Measurements from ENCODE around the gene NELL2.

Gene NELL2

DNA sequence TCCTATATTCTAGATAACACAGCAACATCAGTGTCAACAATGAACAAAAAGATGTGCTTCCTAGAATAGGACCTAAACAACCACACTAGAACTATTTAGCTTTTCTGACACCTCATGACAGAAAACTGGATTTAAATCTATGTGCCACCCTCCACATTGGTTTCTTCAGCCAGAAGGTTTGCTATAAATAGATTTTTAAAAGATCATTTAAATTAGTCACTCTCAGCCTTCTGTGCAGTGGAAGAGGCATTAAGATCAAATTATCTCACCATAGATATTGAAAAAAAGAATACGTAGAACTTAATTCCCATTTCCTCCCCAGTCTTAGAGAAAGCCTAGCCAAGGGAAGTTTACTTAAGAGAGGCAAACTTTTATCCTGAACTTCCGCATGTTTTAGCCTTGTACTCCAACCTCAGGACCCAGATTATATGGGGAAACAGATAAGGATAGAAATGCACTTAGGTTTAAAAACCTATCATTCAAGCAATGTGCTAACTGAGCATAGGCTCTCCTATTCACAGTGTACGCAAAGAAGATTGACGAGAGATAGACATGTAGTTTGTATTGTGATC lies 59.6 kb downstream of the NELL2 start:
- no peak for DNase-seq (ENCODE audit: low spot score in 2 of 2)
- H3K9me3 Mint-ChIP-seq: no peaks in the 10 kb centered on the region
- ATAC-seq (replicated peaks; ENCODE audit: extremely low read depth, poor library complexity, severe bottlenecking): no peak
- peaks cover 3% of the 10 kb centered on the region for H3K36me3 Mint-ChIP-seq (ENCODE audit: insufficient read depth)
- no peaks in the 10 kb centered on the region for H3K27me3 Mint-ChIP-seq
- H3K27ac Mint-ChIP-seq (ENCODE audit: low read depth): no peak overlapping the region
- peaks cover 71% of the 10 kb centered on the region for H3K4me1 Mint-ChIP-seq
- no peak overlapping the region for H3K4me3 Mint-ChIP-seq

DNA sequence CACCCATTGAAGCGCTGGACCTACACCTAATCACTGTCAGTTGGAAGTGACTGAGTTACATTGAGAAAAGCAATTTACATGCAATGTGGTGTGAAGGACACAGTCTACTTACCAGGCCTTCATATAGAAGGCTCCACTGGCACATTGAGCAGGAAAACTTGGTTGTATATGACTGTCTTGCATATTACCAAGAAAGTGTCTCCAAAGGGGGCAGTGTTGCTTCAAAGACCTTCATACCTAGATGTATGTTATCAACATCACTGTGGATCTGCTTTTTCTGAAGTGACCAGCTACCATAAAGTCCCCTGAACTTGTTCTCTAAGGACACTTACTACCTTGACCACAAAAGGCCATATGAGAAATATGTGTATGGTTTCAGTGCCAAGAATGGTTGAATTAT lies 64.1 kb downstream of the NELL2 start:
- peaks cover 46% of the 10 kb centered on the region for H3K4me1 Mint-ChIP-seq
- H3K27me3 Mint-ChIP-seq: no peaks in the 10 kb centered on the region
- DNase-seq (ENCODE audit: low spot score in 2 of 2): peak in 1 of 2 donors; percentile 50
- ATAC-seq (replicated peaks; ENCODE audit: extremely low read depth, poor library complexity, severe bottlenecking): peak; percentile 80
- H3K27ac Mint-ChIP-seq (ENCODE audit: low read depth): peak overlapping the region; percentile 24
- H3K9me3 Mint-ChIP-seq: no peaks in the 10 kb centered on the region
- peaks cover 3% of the 10 kb centered on the region for H3K36me3 Mint-ChIP-seq (ENCODE audit: insufficient read depth)
- no peak overlapping the region for H3K4me3 Mint-ChIP-seq

DNA sequence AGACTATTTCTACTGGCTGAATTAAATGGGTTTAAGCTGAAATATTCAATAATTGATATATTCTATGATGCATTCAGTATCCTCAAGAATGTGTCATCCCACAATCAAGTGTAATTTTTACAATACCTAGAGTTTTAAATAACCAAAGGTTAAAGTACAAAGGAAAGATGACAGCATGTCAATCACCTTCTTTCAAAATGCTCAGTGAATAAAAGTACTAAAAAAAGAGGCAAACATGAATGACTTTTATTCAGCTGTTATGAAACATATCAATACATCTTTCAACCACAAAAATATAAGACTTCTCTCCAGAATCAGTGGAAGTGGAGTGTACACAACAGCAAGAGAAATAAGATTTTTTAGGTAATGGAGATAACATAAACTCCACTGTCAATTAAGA lies 72.0 kb downstream of the NELL2 start:
- H3K4me1 Mint-ChIP-seq: peaks cover 5% of the 10 kb centered on the region

DNA sequence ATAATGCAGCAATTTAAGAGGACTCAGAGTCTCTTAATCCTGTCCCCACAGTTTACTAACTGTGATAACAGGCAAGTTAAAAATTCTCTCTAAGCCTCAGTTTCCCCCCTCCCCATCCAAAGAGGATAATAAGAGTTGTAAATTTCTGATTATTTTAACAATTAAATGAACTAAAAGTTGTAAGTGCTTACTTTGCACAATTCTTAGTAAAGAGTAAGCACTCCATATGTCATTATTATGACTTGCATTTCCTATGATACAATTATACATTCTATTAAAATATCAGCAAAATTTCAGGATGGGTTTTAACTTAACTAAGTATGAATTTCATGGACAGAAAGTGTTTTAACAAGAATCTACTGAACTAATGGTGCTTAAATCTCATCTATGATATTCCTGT lies 80.1 kb downstream of the NELL2 start:
- no peak for DNase-seq (ENCODE audit: low spot score in 2 of 2)
- no peak for ATAC-seq (replicated peaks; ENCODE audit: extremely low read depth, poor library complexity, severe bottlenecking)
- H3K36me3 Mint-ChIP-seq (ENCODE audit: insufficient read depth): peaks cover 10% of the 10 kb centered on the region
- H3K4me3 Mint-ChIP-seq: no peak overlapping the region
- no peaks in the 10 kb centered on the region for H3K4me1 Mint-ChIP-seq
- no peaks in the 10 kb centered on the region for H3K9me3 Mint-ChIP-seq
- no peak overlapping the region for H3K27ac Mint-ChIP-seq (ENCODE audit: low read depth)
- H3K27me3 Mint-ChIP-seq: no peaks in the 10 kb centered on the region

More for the DNA sequence above, 72.0 kb downstream of the NELL2 start:
- Mint-ChIP-seq H3K9me3 (no peaks in the 10 kb centered on the region), H3K4me3 (no peak overlapping the region), H3K27me3 (no peaks in the 10 kb centered on the region), H3K36me3 (ENCODE audit: insufficient read depth) (peaks cover 3% of the 10 kb centered on the region), H3K27ac (ENCODE audit: low read depth) (no peak overlapping the region)
- ATAC-seq (replicated peaks; ENCODE audit: extremely low read depth, poor library complexity, severe bottlenecking) (no peak), DNase-seq (ENCODE audit: low spot score in 2 of 2) (no peak)

DNA sequence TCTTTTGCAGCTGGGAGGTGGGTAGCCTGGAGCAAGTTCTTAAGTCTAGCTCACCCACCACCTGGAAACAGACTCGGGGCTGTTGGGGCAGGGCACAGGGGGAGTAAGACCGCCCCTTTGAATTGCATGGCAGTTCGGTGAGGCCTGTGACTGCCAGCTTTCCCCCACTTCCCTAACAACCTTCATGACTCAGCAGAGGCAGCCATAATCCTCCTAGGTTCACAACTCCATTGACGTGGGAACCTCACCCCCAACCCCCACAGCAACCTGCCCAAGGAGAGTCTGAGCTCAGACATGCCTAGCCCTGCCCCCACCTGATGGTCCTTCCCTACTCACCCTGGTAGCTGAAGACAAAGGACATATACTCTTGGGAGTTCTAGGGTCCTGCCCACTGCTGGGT lies 87.4 kb downstream of the NELL2 start:
- peaks cover 24% of the 10 kb centered on the region for H3K4me1 Mint-ChIP-seq
- peaks cover 6% of the 10 kb centered on the region for H3K36me3 Mint-ChIP-seq (ENCODE audit: insufficient read depth)
- H3K27ac Mint-ChIP-seq (ENCODE audit: low read depth): no peak overlapping the region
- no peaks in the 10 kb centered on the region for H3K27me3 Mint-ChIP-seq
- no peaks in the 10 kb centered on the region for H3K9me3 Mint-ChIP-seq
- DNase-seq (ENCODE audit: low spot score in 2 of 2) (no peak), ATAC-seq (replicated peaks; ENCODE audit: extremely low read depth, poor library complexity, severe bottlenecking) (no peak)
- no peak overlapping the region for H3K4me3 Mint-ChIP-seq

DNA sequence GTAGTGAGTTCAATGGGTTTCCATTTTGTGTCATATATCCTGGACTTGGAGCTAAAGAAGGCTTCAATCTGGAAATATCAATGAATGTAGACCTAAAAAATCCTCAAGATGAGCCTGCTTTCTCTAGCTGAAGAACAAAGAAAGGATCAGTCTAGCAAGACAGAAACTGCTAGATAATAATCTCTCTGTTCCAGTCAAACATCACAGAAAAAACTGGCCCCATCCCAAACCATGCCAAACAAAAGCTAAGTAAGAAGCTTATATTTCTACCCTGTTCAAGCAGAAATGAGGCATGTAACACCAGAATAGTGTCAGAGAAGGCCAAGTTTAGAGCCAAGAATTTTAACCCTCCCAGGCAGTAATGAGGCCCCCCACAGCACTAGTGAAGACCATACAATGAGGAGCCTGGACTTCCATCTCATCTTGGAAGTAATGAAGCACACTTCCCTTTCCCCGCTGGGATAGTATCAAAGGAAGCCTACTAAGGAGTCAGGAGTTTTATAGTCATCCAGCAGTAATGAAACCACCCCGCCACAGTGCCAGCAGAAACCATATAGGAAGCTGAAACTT lies 95.8 kb downstream of the NELL2 start:
- DNase-seq (ENCODE audit: low spot score in 2 of 2) (no peak), ATAC-seq (replicated peaks; ENCODE audit: extremely low read depth, poor library complexity, severe bottlenecking) (no peak)
- H3K4me1 Mint-ChIP-seq: peaks cover 6% of the 10 kb centered on the region
- no peak overlapping the region for H3K27ac Mint-ChIP-seq (ENCODE audit: low read depth)
- H3K36me3 Mint-ChIP-seq (ENCODE audit: insufficient read depth): no peaks in the 10 kb centered on the region
- no peaks in the 10 kb centered on the region for H3K27me3 Mint-ChIP-seq
- H3K9me3 Mint-ChIP-seq: no peaks in the 10 kb centered on the region
- H3K4me3 Mint-ChIP-seq: no peak overlapping the region

DNA sequence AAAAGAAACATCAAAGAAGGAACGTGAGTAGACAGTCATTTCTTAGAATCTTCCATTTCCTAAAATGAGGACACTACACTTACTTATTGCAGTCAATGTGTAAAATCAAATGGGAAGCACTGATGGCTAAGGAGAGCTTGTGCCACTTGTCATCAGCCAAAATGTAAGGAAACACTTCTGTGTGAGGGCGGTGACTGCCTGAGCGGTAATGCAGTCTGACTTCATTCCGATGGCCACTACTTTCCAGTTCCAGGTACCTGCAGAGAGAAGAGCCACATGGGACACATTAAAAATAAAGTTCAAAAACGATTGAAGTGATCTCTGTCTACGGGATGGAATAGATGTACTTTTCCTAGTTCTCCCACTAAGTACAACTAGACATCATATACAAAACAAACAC lies 96.3 kb downstream of the NELL2 start:
- Mint-ChIP-seq H3K36me3 (ENCODE audit: insufficient read depth) (peaks cover 3% of the 10 kb centered on the region), H3K27ac (ENCODE audit: low read depth) (no peak overlapping the region), H3K4me3 (no peak overlapping the region), H3K9me3 (no peaks in the 10 kb centered on the region), H3K27me3 (no peaks in the 10 kb centered on the region), H3K4me1 (peaks cover 6% of the 10 kb centered on the region)
- ATAC-seq (replicated peaks; ENCODE audit: extremely low read depth, poor library complexity, severe bottlenecking) (no peak), DNase-seq (ENCODE audit: low spot score in 2 of 2) (no peak)

DNA sequence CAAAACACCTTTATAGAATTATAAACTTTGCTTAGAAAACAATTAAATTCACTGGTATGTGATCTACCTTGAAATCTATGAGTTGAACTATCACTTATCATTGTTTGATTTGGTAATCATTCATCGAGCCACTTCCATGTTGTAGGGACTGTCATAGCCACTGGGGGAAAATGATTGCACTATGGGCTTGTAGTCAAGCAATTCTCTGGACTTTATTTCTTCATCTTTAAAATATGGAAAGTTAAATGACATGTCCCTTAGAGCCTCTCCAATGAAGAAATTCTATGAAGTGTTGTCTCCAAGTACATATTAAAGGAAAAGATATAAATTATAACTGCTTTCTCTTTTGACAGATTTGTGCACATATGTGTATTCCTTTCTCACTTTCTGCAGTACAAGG lies 97.3 kb downstream of the NELL2 start:
- DNase-seq (ENCODE audit: low spot score in 2 of 2): no peak
- Mint-ChIP-seq H3K27ac (ENCODE audit: low read depth) (no peak overlapping the region), H3K36me3 (ENCODE audit: insufficient read depth) (peaks cover 3% of the 10 kb centered on the region), H3K4me3 (no peak overlapping the region), H3K27me3 (no peaks in the 10 kb centered on the region), H3K9me3 (no peaks in the 10 kb centered on the region), H3K4me1 (peaks cover under 1% of the 10 kb centered on the region)
- ATAC-seq (replicated peaks; ENCODE audit: extremely low read depth, poor library complexity, severe bottlenecking): no peak

DNA sequence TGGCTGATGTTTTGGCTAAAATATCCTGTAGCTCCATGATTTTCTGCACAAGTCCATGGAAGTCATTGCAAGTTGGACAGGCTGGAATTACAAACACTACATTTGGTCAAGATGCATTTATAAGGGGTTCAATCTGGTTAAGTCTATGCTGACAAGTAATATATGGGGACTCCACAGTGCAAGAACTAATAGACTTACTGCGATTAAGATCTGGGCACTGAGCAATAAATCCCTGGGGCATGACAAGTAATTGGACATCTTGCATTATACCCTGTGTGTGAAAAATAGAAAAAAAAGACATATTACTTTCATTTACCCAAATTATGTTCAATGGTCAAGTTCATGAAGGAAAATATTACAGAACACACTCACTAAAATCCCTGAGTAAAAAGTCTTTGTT lies 99.1 kb downstream of the NELL2 start:
- no peak for ATAC-seq (replicated peaks; ENCODE audit: extremely low read depth, poor library complexity, severe bottlenecking)
- H3K27ac Mint-ChIP-seq (ENCODE audit: low read depth): no peak overlapping the region

DNA sequence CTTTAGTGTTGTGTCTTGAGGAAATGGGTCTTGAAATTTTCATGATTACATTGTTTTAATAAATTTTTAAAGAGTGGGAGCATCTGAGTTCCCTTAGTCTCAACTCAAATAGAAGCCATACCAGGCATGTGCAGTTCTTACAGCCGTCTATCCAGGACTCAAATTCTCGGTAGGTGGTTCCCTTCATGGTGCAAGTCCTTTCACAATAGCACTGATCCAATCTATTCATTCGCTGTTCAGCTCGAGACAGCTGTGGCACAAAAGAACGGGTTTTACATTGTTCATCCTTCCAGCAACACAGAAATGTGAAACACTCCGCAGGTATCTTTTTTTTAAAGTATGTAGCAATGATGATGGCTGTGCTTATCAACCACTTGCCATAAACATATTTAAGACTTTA lies 100.2 kb downstream of the NELL2 start:
- H3K4me3 Mint-ChIP-seq: no peak overlapping the region

More for the DNA sequence above, 99.1 kb downstream of the NELL2 start:
- Mint-ChIP-seq H3K9me3 (no peaks in the 10 kb centered on the region), H3K4me1 (no peaks in the 10 kb centered on the region), H3K36me3 (ENCODE audit: insufficient read depth) (peaks cover 5% of the 10 kb centered on the region), H3K27me3 (no peaks in the 10 kb centered on the region), H3K4me3 (no peak overlapping the region)
- DNase-seq (ENCODE audit: low spot score in 2 of 2): no peak

DNA sequence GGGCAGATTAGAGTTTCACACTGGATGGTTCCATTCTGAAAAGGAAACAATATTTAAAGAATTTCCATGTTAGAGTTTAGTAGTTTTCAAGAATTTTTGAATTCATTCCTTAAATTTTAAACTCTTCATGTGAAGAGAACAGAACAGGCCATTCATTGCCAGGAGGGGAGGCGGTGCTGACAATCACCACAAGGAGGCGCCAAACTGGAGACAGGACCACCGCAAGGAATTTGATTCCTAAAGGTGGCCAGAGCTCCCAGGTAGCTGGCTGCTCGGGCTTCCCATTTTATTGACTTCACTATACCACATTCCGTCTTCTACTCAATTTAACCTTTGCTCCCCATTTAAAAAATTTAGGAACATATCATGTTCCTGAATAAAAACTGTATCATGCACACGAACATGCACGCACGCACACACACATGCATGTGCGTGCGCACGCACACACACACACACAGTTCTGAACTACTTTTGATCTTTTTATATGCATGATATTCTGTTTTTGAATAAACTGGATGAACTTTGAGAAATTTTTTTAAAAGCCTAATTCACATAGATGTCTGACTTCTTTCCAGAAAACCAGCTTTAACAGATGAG lies 101.2 kb downstream of the NELL2 start:
- no peak overlapping the region for H3K27ac Mint-ChIP-seq (ENCODE audit: low read depth)
- H3K36me3 Mint-ChIP-seq (ENCODE audit: insufficient read depth): peaks cover 5% of the 10 kb centered on the region
- H3K27me3 Mint-ChIP-seq: no peaks in the 10 kb centered on the region
- peak; percentile 40 to 53 for DNase-seq (ENCODE audit: low spot score in 2 of 2)
- no peaks in the 10 kb centered on the region for H3K9me3 Mint-ChIP-seq
- no peaks in the 10 kb centered on the region for H3K4me1 Mint-ChIP-seq
- H3K4me3 Mint-ChIP-seq: no peak overlapping the region
- no peak for ATAC-seq (replicated peaks; ENCODE audit: extremely low read depth, poor library complexity, severe bottlenecking)

More for the DNA sequence above, 100.2 kb downstream of the NELL2 start:
- no peaks in the 10 kb centered on the region for H3K9me3 Mint-ChIP-seq
- H3K27ac Mint-ChIP-seq (ENCODE audit: low read depth): no peak overlapping the region
- H3K4me1 Mint-ChIP-seq: no peaks in the 10 kb centered on the region
- H3K27me3 Mint-ChIP-seq: no peaks in the 10 kb centered on the region
- DNase-seq (ENCODE audit: low spot score in 2 of 2): no peak
- ATAC-seq (replicated peaks; ENCODE audit: extremely low read depth, poor library complexity, severe bottlenecking): no peak
- H3K36me3 Mint-ChIP-seq (ENCODE audit: insufficient read depth): peaks cover 5% of the 10 kb centered on the region

DNA sequence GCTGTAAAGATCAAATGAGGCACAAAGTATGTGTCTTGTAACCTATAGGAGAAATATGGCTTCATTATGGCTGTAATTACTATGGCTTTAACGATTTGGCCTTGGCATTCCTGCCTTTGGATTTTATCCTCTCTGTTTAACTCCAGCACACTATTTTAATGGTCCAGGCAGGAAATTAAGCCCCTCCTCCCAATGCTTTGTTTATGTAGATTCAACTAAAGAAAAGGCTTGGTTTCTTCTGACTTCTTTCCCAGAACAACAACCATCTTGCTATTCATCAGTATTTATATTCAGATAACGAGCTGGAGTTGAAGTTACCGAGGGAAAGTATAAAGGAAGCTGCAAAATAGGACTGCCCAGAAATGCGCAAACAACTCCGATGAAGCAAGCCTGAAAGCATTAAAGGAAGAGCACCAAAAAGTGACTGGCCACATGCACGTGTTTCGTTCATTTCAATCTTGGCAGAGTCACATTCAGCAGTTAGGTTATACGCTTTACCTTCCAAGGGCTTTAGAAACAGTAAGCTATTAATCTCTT lies 104.6 kb downstream of the NELL2 start:
- Mint-ChIP-seq H3K27me3 (no peaks in the 10 kb centered on the region), H3K4me1 (no peaks in the 10 kb centered on the region), H3K36me3 (ENCODE audit: insufficient read depth) (peaks cover 13% of the 10 kb centered on the region), H3K9me3 (no peaks in the 10 kb centered on the region), H3K4me3 (no peak overlapping the region), H3K27ac (ENCODE audit: low read depth) (no peak overlapping the region)
- DNase-seq (ENCODE audit: low spot score in 2 of 2) (no peak), ATAC-seq (replicated peaks; ENCODE audit: extremely low read depth, poor library complexity, severe bottlenecking) (no peak)

DNA sequence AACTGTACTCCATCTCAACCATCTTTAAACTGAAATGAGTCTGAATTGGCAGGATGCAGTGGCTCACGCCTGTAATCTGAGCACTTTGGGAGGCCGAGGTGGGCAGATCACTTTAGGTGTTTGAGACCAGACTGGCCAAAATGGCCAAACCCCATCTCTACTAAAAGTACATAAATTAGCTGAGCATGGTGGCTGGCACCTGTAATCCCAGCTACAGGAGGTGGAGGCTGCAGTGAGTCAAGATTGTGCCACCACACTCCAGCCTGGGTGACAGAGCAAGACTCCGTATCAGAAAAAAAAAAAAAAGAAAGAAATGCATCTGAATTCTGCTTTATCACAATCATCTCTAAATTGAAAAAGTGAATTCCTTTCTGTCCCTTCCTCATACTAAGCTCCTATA lies 110.3 kb downstream of the NELL2 start:
- no peaks in the 10 kb centered on the region for H3K9me3 Mint-ChIP-seq
- no peak overlapping the region for H3K4me3 Mint-ChIP-seq
- H3K4me1 Mint-ChIP-seq: no peaks in the 10 kb centered on the region
- DNase-seq (ENCODE audit: low spot score in 2 of 2) (no peak), ATAC-seq (replicated peaks; ENCODE audit: extremely low read depth, poor library complexity, severe bottlenecking) (no peak)
- no peaks in the 10 kb centered on the region for H3K27me3 Mint-ChIP-seq
- H3K36me3 Mint-ChIP-seq (ENCODE audit: insufficient read depth): peaks cover 20% of the 10 kb centered on the region
- no peak overlapping the region for H3K27ac Mint-ChIP-seq (ENCODE audit: low read depth)
